Vagina (tissue), 2 donors: ENCODE data around the gene IL6ST. TPM values are rescaled to one million over a fixed set of nuclear protein-coding genes. Genes with fewer than 3 reads are reported as not detected.
"Not testable (repeated sequence)": the region's sequence is repeated elsewhere in the genome, so short reads cannot be mapped to it uniquely, and the experiment has no call there.

Experiments
- DNase-seq, 2 donors: peaks; one replicate each; pipeline ENCODE4 v3.0.0-alpha.2; 2017; ENCODE audit errors: extremely low spot score in 2 of 2
- H3K27ac ChIP-seq: fragments of 200-600 bp; sonication (generic); one replicate; pipeline ENCODE4 v1.5.1; 2019
- H3K27me3 ChIP-seq: fragments of 200-600 bp; sonication (generic); one replicate; pipeline ENCODE4 v1.5.1; 2019
- H3K36me3 ChIP-seq, 2 donors: fragments of 200-600 bp; sonication (generic); one replicate each; pipeline ENCODE4 v1.5.1; 2017 to 2019
- H3K4me1 ChIP-seq: fragments of 200-600 bp; sonication (generic); one replicate; pipeline ENCODE4 v1.5.1; 2019
- H3K4me3 ChIP-seq, 2 donors: fragments of 200-600 bp; sonication (generic); 1 replicate in 1 of 2; 2 replicates in 1 of 2; pipeline ENCODE4 v1.5.1; 2016 to 2019
- H3K9me3 ChIP-seq: fragments of 200-600 bp; sonication (generic); one replicate; pipeline ENCODE4 v1.5.1; 2019
- CTCF ChIP-seq, 3 experiments: fragments of 450-650 bp in 2 of 3; fragments of 200-600 bp in 1 of 3; sonication (generic) in 1 of 3; IDR thresholded peaks; one replicate each; pipeline ENCODE4 v1.5.1; 2017 to 2019; ENCODE audit warnings: antibody characterized with exemption in 3 of 3, mild to moderate bottlenecking in 2 of 3, moderate library complexity in 2 of 3
- POLR2A ChIP-seq, 2 donors: fragments of 450-650 bp; IDR thresholded peaks; one replicate each; pipeline ENCODE4 v1.6.1; 2017; ENCODE audit warnings: antibody characterized with exemption in 2 of 2, mild to moderate bottlenecking in 2 of 2, moderate library complexity in 2 of 2
- POLR2AphosphoS5 ChIP-seq, 2 donors: sonication (generic); formaldehyde crosslinking; IDR thresholded peaks; one replicate each; pipeline ENCODE4 v1.9.0; 2017; ENCODE audit warnings: antibody characterized with exemption in 2 of 2, mild to moderate bottlenecking in 2 of 2, low read depth in 1 of 2; ENCODE audit not compliant: insufficient read depth in 1 of 2
- intact Hi-C: fragments of 100-400 bp; cut with DNase I; formaldehyde crosslinking; loops from one replicate; pipeline ENCODE4 v1.15.1; 2023
- total RNA-seq: library from RNA; depleted of rRNA; stranded (reverse); fragments of >200 nt; gene quantifications from one replicate; pipeline ENCODE4 v1.2.3, GENCODE V29; 2016

IL6ST gene
- total RNA-seq, 1 donor from 2014 or later = 312 TPM

- intact Hi-C loops = no loop called here
- Histone ChIP-seq H3K27me3 (no peaks in the 10 kb centered on the region), H3K4me1 (peaks cover 31% of the 10 kb centered on the region), H3K27ac (no peak overlapping the region), H3K4me3 (no peak overlapping the region), H3K36me3 (peaks cover 4 to 27% of the 10 kb centered on the region in 2 donors), H3K9me3 (no peaks in the 10 kb centered on the region)
- no peak for DNase-seq
- TF ChIP-seq POLR2A (IDR thresholded peaks at IDR 0.05) (no peak), CTCF (IDR thresholded peaks at IDR 0.05) (no peak), POLR2AphosphoS5 (IDR thresholded peaks at IDR 0.05; ENCODE audit: insufficient read depth in 1 of 2, low read depth in 1 of 2) (peak in 1 of 2 donors; percentile 62)
Measured at GRCh38 chr5:55966284-55966683, 28.5 kb downstream of the IL6ST start.

- intact Hi-C loops = no loop called here
- no peaks in the 10 kb centered on the region for H3K9me3 ChIP-seq
- H3K4me3 ChIP-seq = no peak overlapping the region
- peaks cover 24% of the 10 kb centered on the region for H3K4me1 ChIP-seq
- peaks cover 4 to 35% of the 10 kb centered on the region in 2 donors for H3K36me3 ChIP-seq
- TF ChIP-seq CTCF (IDR thresholded peaks at IDR 0.05) (no peak), POLR2AphosphoS5 (IDR thresholded peaks at IDR 0.05; ENCODE audit: insufficient read depth in 1 of 2, low read depth in 1 of 2) (no peak), POLR2A (IDR thresholded peaks at IDR 0.05) (no peak)
- no peak overlapping the region for H3K27ac ChIP-seq
- H3K27me3 ChIP-seq = no peaks in the 10 kb centered on the region
- DNase-seq = no peak
Measured at GRCh38 chr5:55965525-55965924, 29.2 kb downstream of the IL6ST start.

GRCh38 chr5:55960779-55961178 is 34.0 kb downstream of the IL6ST start:
- Histone ChIP-seq H3K27ac (no peak overlapping the region), H3K36me3 (peaks cover 4 to 53% of the 10 kb centered on the region in 2 donors), H3K27me3 (no peaks in the 10 kb centered on the region), H3K4me3 (no peak overlapping the region), H3K4me1 (peaks cover 8% of the 10 kb centered on the region), H3K9me3 (no peaks in the 10 kb centered on the region)
- intact Hi-C loops = no loop called here
- TF ChIP-seq POLR2AphosphoS5 (IDR thresholded peaks at IDR 0.05; ENCODE audit: insufficient read depth in 1 of 2, low read depth in 1 of 2) = no peak
- no peak for TF ChIP-seq POLR2A (IDR thresholded peaks at IDR 0.05)
- no peak for TF ChIP-seq CTCF (IDR thresholded peaks at IDR 0.05)
- no peak for DNase-seq

GRCh38 chr5:55959208-55959607 is 35.6 kb downstream of the IL6ST start:
- no peaks in the 10 kb centered on the region for H3K27me3 ChIP-seq
- intact Hi-C loops = no loop called here
- no peak overlapping the region for H3K4me3 ChIP-seq
- no peak overlapping the region for H3K27ac ChIP-seq
- H3K4me1 ChIP-seq = no peaks in the 10 kb centered on the region
- H3K9me3 ChIP-seq = no peaks in the 10 kb centered on the region
- no peak for TF ChIP-seq POLR2A (IDR thresholded peaks at IDR 0.05)
- TF ChIP-seq CTCF (IDR thresholded peaks at IDR 0.05) = no peak
- TF ChIP-seq POLR2AphosphoS5 (IDR thresholded peaks at IDR 0.05; ENCODE audit: insufficient read depth in 1 of 2, low read depth in 1 of 2) = no peak
- H3K36me3 ChIP-seq = peaks cover 9 to 68% of the 10 kb centered on the region in 2 donors
- no peak for DNase-seq

GRCh38 chr5:55941154-55941553 is 53.6 kb downstream of the IL6ST start:
- H3K27me3 ChIP-seq, H3K27ac ChIP-seq, H3K4me1 ChIP-seq, intact Hi-C loops, H3K9me3 ChIP-seq, H3K4me3 ChIP-seq, DNase-seq: not testable (repeated sequence)
- peaks cover 3 to 46% of the 10 kb centered on the region in 2 donors for H3K36me3 ChIP-seq

- DNase-seq, H3K4me3 ChIP-seq, H3K27ac ChIP-seq, intact Hi-C loops, H3K9me3 ChIP-seq, H3K4me1 ChIP-seq, H3K27me3 ChIP-seq: not testable (repeated sequence)
- peaks cover 3 to 22% of the 10 kb centered on the region in 2 donors for H3K36me3 ChIP-seq
Measured at GRCh38 chr5:55937598-55937997, 57.2 kb downstream of the IL6ST start.
